ENCODE measurements around the gene GID8. TPM values are rescaled to one million over a fixed set of nuclear protein-coding genes. Genes with fewer than 3 reads are reported as not detected.

The GID8 gene
- total and polyA plus RNA-seq, 2 donors: 24.0 to 25.7 TPM

GRCh38 chr20:62950741-62951140, 12.8 kb downstream of the GID8 start:
- Histone ChIP-seq H3K36me3 (ENCODE audit: control insufficient read depth in 2 of 2, insufficient read depth in 2 of 2, low read length in 1 of 2) (peaks cover 43 to 48% of the 10 kb centered on the region in 2 donors), H3K27me3 (ENCODE audit: control insufficient read depth in 2 of 2, insufficient read depth in 1 of 2, low read length in 1 of 2) (peaks cover 0 to 4% of the 10 kb centered on the region in 2 donors), H3K9me3 (ENCODE audit: control insufficient read depth in 2 of 2, insufficient read depth in 1 of 2, low read length in 1 of 2) (peaks cover 3 to 16% of the 10 kb centered on the region in 2 donors), H3K4me1 (ENCODE audit: control insufficient read depth in 2 of 2, insufficient read depth in 2 of 2, low read length in 2 of 2) (peaks cover 24 to 50% of the 10 kb centered on the region in 2 donors), H3K27ac (ENCODE audit: low read depth in 1 of 2, low read length in 1 of 2) (no peak overlapping the region), H3K4me3 (ENCODE audit: low read length in 2 of 2) (no peak overlapping the region)
- no peak for DNase-seq (ENCODE audit: low read depth in 6 of 9, low spot score in 9 of 9)
- WGBS: 98% methylated on average over 8 of the region's 8 CpGs

DNA sequence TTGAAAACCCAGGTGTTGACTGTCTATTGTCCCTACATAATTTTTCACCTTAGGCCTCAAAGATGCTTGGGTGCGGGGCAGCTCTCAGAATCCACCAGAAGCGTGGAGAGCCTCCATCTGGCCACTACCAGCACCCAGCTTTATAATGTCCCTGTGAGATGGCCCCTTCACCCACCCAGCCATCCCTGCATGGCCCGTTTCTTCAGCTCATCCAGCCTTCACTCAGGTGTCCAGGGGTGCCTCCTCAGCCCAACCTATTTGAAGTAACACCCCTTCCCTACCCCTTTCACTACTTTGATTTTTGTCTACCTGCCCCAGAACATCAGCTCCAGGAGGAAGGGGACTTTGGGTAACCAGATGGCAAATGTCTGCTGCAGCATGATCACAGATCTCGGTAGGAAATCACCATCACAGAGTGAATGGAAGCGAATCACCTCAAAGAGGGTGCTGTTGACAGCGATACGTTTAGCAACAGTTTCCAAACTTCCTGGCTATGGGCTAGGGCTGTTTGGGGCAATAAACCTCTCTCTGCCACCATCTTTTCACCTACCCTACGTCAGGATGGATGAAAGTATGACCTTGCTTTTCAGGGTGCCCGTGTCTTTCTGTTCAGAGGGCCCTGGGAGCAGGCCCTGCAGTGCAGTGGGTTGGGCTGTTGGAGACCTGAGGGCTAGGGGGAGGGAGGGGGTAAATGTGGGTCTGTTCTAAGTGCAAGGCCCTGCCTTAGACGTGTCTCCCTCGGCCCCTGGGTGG, 13.4 kb downstream of the GID8 start:
- Histone ChIP-seq H3K9me3 (ENCODE audit: control insufficient read depth in 2 of 2, insufficient read depth in 1 of 2, low read length in 1 of 2) (peaks cover 3 to 16% of the 10 kb centered on the region in 2 donors), H3K4me1 (ENCODE audit: control insufficient read depth in 2 of 2, insufficient read depth in 2 of 2, low read length in 2 of 2) (peaks cover 24 to 52% of the 10 kb centered on the region in 2 donors), H3K27me3 (ENCODE audit: control insufficient read depth in 2 of 2, insufficient read depth in 1 of 2, low read length in 1 of 2) (peaks cover 0 to 4% of the 10 kb centered on the region in 2 donors), H3K36me3 (ENCODE audit: control insufficient read depth in 2 of 2, insufficient read depth in 2 of 2, low read length in 1 of 2) (peaks cover 37 to 42% of the 10 kb centered on the region in 2 donors), H3K27ac (ENCODE audit: low read depth in 1 of 2, low read length in 1 of 2) (no peak overlapping the region), H3K4me3 (ENCODE audit: low read length in 2 of 2) (no peak overlapping the region)
- no peak for DNase-seq (ENCODE audit: low read depth in 6 of 9, low spot score in 9 of 9)
- 91% methylated on average over 11 of the region's 11 CpGs for WGBS

DNA sequence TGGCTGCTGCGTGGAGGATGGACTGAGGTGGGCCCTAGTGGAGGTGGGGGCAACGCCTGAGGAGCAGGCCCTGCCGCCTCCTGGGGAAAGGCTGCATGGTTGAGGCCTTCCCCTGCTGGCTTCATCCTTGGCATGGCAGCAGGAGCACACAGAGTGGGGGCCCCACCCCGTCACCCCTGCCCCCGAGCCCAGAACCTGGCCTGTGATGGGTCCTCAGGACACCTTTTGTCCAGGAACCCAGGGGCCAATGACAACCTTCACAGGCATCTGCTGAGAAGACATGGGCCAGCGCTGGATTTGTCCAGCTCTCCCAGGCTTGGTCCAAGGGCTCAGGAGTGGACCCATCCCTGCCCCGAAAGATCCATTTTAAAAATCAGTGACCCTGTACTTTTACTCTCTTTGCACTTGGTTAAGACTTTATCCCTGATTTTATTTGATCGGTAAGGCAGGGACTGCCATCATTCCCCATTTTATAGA, 14.0 kb downstream of the GID8 start:
- Histone ChIP-seq H3K4me3 (ENCODE audit: low read length in 2 of 2) (no peak overlapping the region), H3K27me3 (ENCODE audit: control insufficient read depth in 2 of 2, insufficient read depth in 1 of 2, low read length in 1 of 2) (peaks cover 0 to 4% of the 10 kb centered on the region in 2 donors), H3K9me3 (ENCODE audit: control insufficient read depth in 2 of 2, insufficient read depth in 1 of 2, low read length in 1 of 2) (peaks cover 3 to 16% of the 10 kb centered on the region in 2 donors), H3K4me1 (ENCODE audit: control insufficient read depth in 2 of 2, insufficient read depth in 2 of 2, low read length in 2 of 2) (peaks cover 24 to 52% of the 10 kb centered on the region in 2 donors), H3K27ac (ENCODE audit: low read depth in 1 of 2, low read length in 1 of 2) (no peak overlapping the region), H3K36me3 (ENCODE audit: control insufficient read depth in 2 of 2, insufficient read depth in 2 of 2, low read length in 1 of 2) (peaks cover 31 to 36% of the 10 kb centered on the region in 2 donors)
- WGBS: 90% methylated on average over 8 of the region's 8 CpGs
- DNase-seq (ENCODE audit: low read depth in 6 of 9, low spot score in 9 of 9): no peak

DNA sequence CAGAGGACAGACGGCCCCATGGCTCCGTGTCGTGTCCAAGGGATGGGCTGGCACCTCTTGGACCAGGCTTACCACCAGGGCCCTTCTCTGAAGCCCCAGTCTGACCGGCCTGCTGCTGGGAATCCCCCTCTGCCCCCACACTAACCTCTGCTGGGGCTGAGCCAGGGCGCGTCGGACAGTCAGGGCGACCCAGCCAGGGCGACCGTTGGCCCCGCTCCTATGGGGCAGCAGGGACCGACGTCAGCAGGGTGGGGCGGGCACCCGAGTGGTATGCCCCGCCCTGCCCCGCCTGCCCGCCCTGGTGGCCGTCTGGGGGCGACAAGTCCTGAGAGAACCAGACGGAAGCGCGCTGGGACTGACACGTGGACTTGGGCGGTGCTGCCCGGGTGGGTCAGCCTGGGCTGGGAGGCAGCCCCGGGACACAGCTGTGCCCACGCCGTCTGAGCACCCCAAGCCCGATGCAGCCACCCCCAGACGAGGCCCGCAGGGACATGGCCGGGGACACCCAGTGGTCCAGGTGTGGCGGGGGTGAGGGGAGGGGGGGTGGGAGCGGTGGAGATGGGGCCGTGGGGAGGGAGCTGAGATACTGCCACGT, 14.5 kb downstream of the GID8 start, which contains the start of gene SLC17A9:
Gene SLC17A9, plus strand, starts transcription at position 337 of the 595 bp plus-strand sequence. Its CDS starts 122 bp downstream, at position 459.
- H3K9me3 ChIP-seq (ENCODE audit: control insufficient read depth in 2 of 2, insufficient read depth in 1 of 2, low read length in 1 of 2): peaks cover 3 to 17% of the 10 kb centered on the region in 2 donors
- peak within 1 kb of the TSS; percentile 90 to 98 for H3K27ac ChIP-seq (ENCODE audit: low read depth in 1 of 2, low read length in 1 of 2)
- peaks cover 26 to 31% of the 10 kb centered on the region in 2 donors for H3K36me3 ChIP-seq (ENCODE audit: control insufficient read depth in 2 of 2, insufficient read depth in 2 of 2, low read length in 1 of 2)
- peaks cover 24 to 52% of the 10 kb centered on the region in 2 donors for H3K4me1 ChIP-seq (ENCODE audit: control insufficient read depth in 2 of 2, insufficient read depth in 2 of 2, low read length in 2 of 2)
- 8% methylated on average over 37 of the region's 37 CpGs for WGBS
- H3K4me3 ChIP-seq (ENCODE audit: low read length in 2 of 2): peak within 1 kb of the TSS in 1 of 2 donors; percentile 33
- no peak for DNase-seq (ENCODE audit: low read depth in 6 of 9, low spot score in 9 of 9)
- peaks cover 0 to 4% of the 10 kb centered on the region in 2 donors for H3K27me3 ChIP-seq (ENCODE audit: control insufficient read depth in 2 of 2, insufficient read depth in 1 of 2, low read length in 1 of 2)

DNA sequence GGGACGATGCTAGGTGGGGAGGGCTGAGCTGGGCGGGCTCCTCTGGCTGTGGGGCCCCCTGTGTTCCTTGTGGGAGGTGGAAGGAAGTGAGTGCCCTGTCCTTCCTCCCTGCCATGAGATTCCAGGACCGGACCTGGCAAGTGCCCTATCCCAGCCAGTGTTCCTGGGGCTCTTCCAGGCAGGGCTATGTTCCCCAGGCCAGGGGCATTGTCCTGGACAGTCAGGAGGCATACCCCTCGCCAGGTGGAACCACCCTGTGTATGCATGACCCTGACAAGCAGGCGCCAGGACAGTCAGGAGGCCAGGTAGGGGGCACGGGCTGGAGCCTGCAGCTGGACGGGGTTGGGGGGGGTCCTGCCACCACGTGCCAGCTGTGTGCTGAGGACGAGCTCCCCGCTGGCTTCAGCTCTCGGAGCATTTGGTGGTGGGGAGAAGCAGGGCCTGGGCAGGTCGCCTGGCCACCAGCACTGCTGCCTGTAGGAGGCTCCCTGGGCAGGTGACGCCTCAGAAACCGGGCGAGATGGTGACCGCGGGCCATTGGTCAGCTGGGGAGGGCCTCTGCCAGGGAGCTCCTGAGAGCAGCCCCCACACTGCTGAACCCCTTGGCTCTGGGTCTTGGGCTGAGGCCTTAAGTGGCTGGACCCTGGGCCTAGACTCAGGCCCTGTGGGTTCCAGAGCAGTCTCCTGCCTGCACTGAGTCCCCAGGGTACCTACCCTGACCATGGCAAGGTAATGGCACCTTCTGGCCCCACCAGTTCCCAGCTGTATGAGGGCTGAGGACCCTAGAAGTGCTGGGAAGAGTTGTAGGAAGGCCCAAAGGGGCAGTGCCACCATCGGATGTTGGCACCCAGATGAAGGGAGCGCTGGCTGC, 15.3 kb downstream of the GID8 start:
- Histone ChIP-seq H3K36me3 (ENCODE audit: control insufficient read depth in 2 of 2, insufficient read depth in 2 of 2, low read length in 1 of 2) (peaks cover 18 to 24% of the 10 kb centered on the region in 2 donors), H3K27ac (ENCODE audit: low read depth in 1 of 2, low read length in 1 of 2) (peak overlapping the region; percentile 90 to 98), H3K4me1 (ENCODE audit: control insufficient read depth in 2 of 2, insufficient read depth in 2 of 2, low read length in 2 of 2) (peaks cover 27 to 55% of the 10 kb centered on the region in 2 donors), H3K9me3 (ENCODE audit: control insufficient read depth in 2 of 2, insufficient read depth in 1 of 2, low read length in 1 of 2) (peaks cover 1 to 21% of the 10 kb centered on the region in 2 donors), H3K4me3 (ENCODE audit: low read length in 2 of 2) (peak overlapping the region in 1 of 2 donors; percentile 33), H3K27me3 (ENCODE audit: control insufficient read depth in 2 of 2, insufficient read depth in 1 of 2, low read length in 1 of 2) (peaks cover 0 to 4% of the 10 kb centered on the region in 2 donors)
- DNase-seq (ENCODE audit: low read depth in 6 of 9, low spot score in 9 of 9): no peak
- 30% methylated on average over 19 of the region's 19 CpGs for WGBS

- 2% methylated on average over 32 of the region's 32 CpGs for WGBS
- peaks cover 0 to 4% of the 10 kb centered on the region in 2 donors for H3K27me3 ChIP-seq (ENCODE audit: control insufficient read depth in 2 of 2, insufficient read depth in 1 of 2, low read length in 1 of 2)
- peaks cover 36 to 63% of the 10 kb centered on the region in 2 donors for H3K4me1 ChIP-seq (ENCODE audit: control insufficient read depth in 2 of 2, insufficient read depth in 2 of 2, low read length in 2 of 2)
- H3K4me3 ChIP-seq (ENCODE audit: low read length in 2 of 2): peak overlapping the region; percentile 26 to 33
- peaks cover 10 to 15% of the 10 kb centered on the region in 2 donors for H3K36me3 ChIP-seq (ENCODE audit: control insufficient read depth in 2 of 2, insufficient read depth in 2 of 2, low read length in 1 of 2)
- peak overlapping the region; percentile 94 to 98 for H3K27ac ChIP-seq (ENCODE audit: low read depth in 1 of 2, low read length in 1 of 2)
- DNase-seq (ENCODE audit: low read depth in 6 of 9, low spot score in 9 of 9): peak; percentile 61 to 94 (median 84)
- H3K9me3 ChIP-seq (ENCODE audit: control insufficient read depth in 2 of 2, insufficient read depth in 1 of 2, low read length in 1 of 2): peaks cover under 1 to 17% of the 10 kb centered on the region in 2 donors
Measured at GRCh38 chr20:62953839-62954703, 16.1 kb downstream of the GID8 start.

DNA sequence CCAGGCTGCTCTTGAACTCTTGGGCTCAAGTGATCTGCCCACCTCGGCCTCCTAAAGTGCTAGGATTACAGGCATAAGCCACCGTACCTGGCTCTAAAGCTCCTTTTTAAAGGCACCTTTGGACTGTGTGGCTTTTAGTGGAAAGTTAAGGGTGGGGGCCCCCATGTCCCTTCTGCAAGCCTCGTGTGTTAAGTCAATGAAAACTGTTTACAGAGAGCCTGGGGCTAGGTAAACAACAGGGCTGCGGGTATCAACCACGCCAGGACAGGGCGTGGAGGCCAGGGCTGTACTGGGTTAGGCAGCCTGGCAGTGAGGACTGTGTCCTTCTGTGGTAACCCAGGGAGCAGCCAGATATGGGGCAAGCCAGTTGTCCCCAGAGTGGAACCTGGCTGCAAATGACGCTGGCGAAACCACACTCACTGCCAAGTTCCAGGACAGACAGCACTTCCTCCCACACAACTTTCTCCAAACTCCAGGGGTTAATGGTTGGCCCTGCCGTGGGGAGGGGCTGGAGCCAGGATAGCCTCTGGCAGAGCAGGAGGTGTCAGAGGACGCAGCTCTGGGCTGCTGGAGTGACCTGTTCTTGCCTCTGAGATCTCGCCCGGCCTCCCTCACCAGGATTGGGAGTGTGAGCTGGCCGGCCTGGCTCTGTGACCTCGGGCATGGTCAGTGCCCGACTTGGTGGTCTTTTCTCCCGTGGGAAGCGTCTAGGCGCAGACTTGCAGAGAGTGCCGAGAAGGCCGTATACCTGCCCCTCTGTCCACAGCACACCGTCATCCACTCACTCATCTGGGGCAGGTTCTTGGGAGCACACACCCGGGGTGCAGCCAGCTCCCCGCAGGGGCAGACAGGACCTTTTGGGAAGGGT, 17.8 kb downstream of the GID8 start:
- DNase-seq (ENCODE audit: low read depth in 6 of 9, low spot score in 9 of 9): no peak
- WGBS: 90% methylated on average over 23 of the region's 23 CpGs
- Histone ChIP-seq H3K27me3 (ENCODE audit: control insufficient read depth in 2 of 2, insufficient read depth in 1 of 2, low read length in 1 of 2) (peaks cover 0 to 4% of the 10 kb centered on the region in 2 donors), H3K27ac (ENCODE audit: low read depth in 1 of 2, low read length in 1 of 2) (no peak overlapping the region), H3K4me3 (ENCODE audit: low read length in 2 of 2) (no peak overlapping the region), H3K9me3 (ENCODE audit: control insufficient read depth in 2 of 2, insufficient read depth in 1 of 2, low read length in 1 of 2) (peaks cover 0 to 6% of the 10 kb centered on the region in 2 donors), H3K36me3 (ENCODE audit: control insufficient read depth in 2 of 2, insufficient read depth in 2 of 2, low read length in 1 of 2) (no peaks in the 10 kb centered on the region), H3K4me1 (ENCODE audit: control insufficient read depth in 2 of 2, insufficient read depth in 2 of 2, low read length in 2 of 2) (peaks cover 44 to 72% of the 10 kb centered on the region in 2 donors)
